Psoas muscle (tissue), 8 donors: ENCODE measurements around the gene ALPK3. TPM values are rescaled to one million over a fixed set of nuclear protein-coding genes. Genes with fewer than 3 reads are reported as not detected.

ENCODE experiments used
- ATAC-seq, 4 donors: fragments of 200-7000 bp; cut with Tn5 transposase; one replicate each; pipeline ENCODE4 v1.9.1; 2020; ENCODE audit warnings: moderate library complexity in 3 of 4, mild to moderate bottlenecking in 2 of 4
- DNase-seq, 2 donors: peaks; one replicate each; pipeline ENCODE4 v3.0.0-alpha.2; 2020
- H3K27ac ChIP-seq: fragments of 200-600 bp; one replicate; pipeline ENCODE4 v1.8.0; 2022
- H3K27me3 ChIP-seq, 3 donors: fragments of 200-600 bp in 1 of 3; one replicate each; pipeline versions ENCODE4 v1.6.1 to v1.8.0; 2013 to 2022; ENCODE audit warnings: low read length in 2 of 3, mild to moderate bottlenecking in 2 of 3, moderate library complexity in 1 of 3; ENCODE audit not compliant: insufficient read depth in 3 of 3
- H3K36me3 ChIP-seq, 2 donors: fragments of 200-600 bp in 1 of 2; one replicate each; pipeline versions ENCODE4 v1.6.1 to v1.8.0; 2013 to 2022; ENCODE audit warnings: low read depth in 1 of 2, mild to moderate bottlenecking in 1 of 2, moderate library complexity in 1 of 2; ENCODE audit not compliant: insufficient read depth in 1 of 2
- H3K4me1 ChIP-seq: fragments of 200-600 bp; one replicate; pipeline ENCODE4 v1.8.0; 2022
- H3K4me3 ChIP-seq: fragments of 200-600 bp; one replicate; pipeline ENCODE4 v1.8.0; 2022; ENCODE audit warnings: mild to moderate bottlenecking
- H3K9me3 ChIP-seq: fragments of 200-600 bp; one replicate; pipeline ENCODE4 v1.8.0; 2022
- CTCF ChIP-seq: fragments of 200-600 bp; IDR thresholded peaks from one replicate; pipeline ENCODE4 v1.8.0; 2022; ENCODE audit warnings: antibody characterized with exemption
- WGBS, 3 donors: extraction: QIAGEN DNeasy Blood & Tissue Kit; methylation state at CpG; one replicate each; pipeline versions ENCODE4 v1.1.6 to v1.1.7; 2013; 5-methylcytosine and 5-hydroxymethylcytosine counted together
- intact Hi-C, 2 donors: fragments of 100-400 bp; cut with DNase I; formaldehyde crosslinking; loops; one replicate each; pipeline versions ENCODE4 v1.11.0 to v1.14.2; 2022
- polyA plus RNA-seq, 3 donors: library from polyadenylated mRNA; stranded (reverse); fragments of 200-250 nt; gene quantifications; one replicate each; pipeline ENCODE4 v1.2.3, GENCODE V29; 2013
- total RNA-seq, 4 donors: library from RNA; stranded (reverse); fragmentation: NEBNext Ultra II Directional in 2 of 4; extraction: Animal tissue kit (Norgen Biotek cat#: 25700) in 2 of 4; gene quantifications; one replicate each; pipeline versions ENCODE4 v1.2.1 to v1.2.4, GENCODE V29; 2021 to 2023
- donor health status: healthy with polysubstance abuse.
- donor health status: DM: no; HTN: no; CAD: no; lungs with moderate emphysema.
- donor health status: Bipolar disorder and iron deficiency.
- donor health status: healthy.
- donor health status: DM: yes; HTN: yes; CAD: no.
- donor health status: DM: no; HTN: no; CAD: no.
- donor health status: DM: no; HTN: no; CAD: no.
- donor health status: DM: yes; HTN: yes; CAD: no.

The ALPK3 gene
- total and polyA plus RNA-seq, 7 donors, result 75.7 to 461 (median 245) TPM

- intact Hi-C loops, result no loop called here
- TF ChIP-seq CTCF, result no peak
- H3K4me3 ChIP-seq, result no peak overlapping the region
- peaks cover 25% of the 10 kb centered on the region for H3K4me1 ChIP-seq
- H3K27me3 ChIP-seq, result no peaks in the 10 kb centered on the region
- no peaks in the 10 kb centered on the region for H3K9me3 ChIP-seq
- peaks cover 8 to 54% of the 10 kb centered on the region in 2 donors for H3K36me3 ChIP-seq
- H3K27ac ChIP-seq, result peak overlapping the region; percentile 24
- no peak for ATAC-seq
- DNase-seq, result no peak
Measured at GRCh38 chr15:84782346-84782745, 34.8 kb upstream of the ALPK3 start.

- Histone ChIP-seq H3K4me3 (no peak overlapping the region), H3K36me3 (peaks cover 8 to 43% of the 10 kb centered on the region in 2 donors), H3K4me1 (peaks cover 37% of the 10 kb centered on the region), H3K27ac (peak overlapping the region; percentile 89), H3K27me3 (no peaks in the 10 kb centered on the region), H3K9me3 (no peaks in the 10 kb centered on the region)
- DNase-seq (no peak), ATAC-seq (no peak)
- intact Hi-C loops, result loop anchor here in 1 of 2 donors (2.0 kb wide), 1 partner anchor 33 kb away; no protein-coding TSS in a partner anchor
- no peak for TF ChIP-seq CTCF
- WGBS, 3 donors, result 67 to 72% (median 69%) methylated on average over 12 of the region's 12 CpGs
Measured at GRCh38 chr15:84783493-84784251, 33.5 kb upstream of the ALPK3 start.

- intact Hi-C loops, result loop anchor here in 1 of 2 donors (2.0 kb wide), 1 partner anchor 33 kb away; no protein-coding TSS in a partner anchor
- no peak for TF ChIP-seq CTCF
- H3K4me1 ChIP-seq, result peaks cover 43% of the 10 kb centered on the region
- H3K4me3 ChIP-seq, result no peak overlapping the region
- DNase-seq (no peak), ATAC-seq (no peak)
- H3K9me3 ChIP-seq, result no peaks in the 10 kb centered on the region
- no peaks in the 10 kb centered on the region for H3K27me3 ChIP-seq
- peaks cover 8 to 43% of the 10 kb centered on the region in 2 donors for H3K36me3 ChIP-seq
- H3K27ac ChIP-seq, result peak overlapping the region; percentile 89
- 89 to 96% (median 90%) methylated on average over 17 of the region's 17 CpGs for WGBS, 3 donors
Measured at GRCh38 chr15:84784262-84784661, 32.9 kb upstream of the ALPK3 start.

GRCh38 chr15:84785053-84785452 is 32.1 kb upstream of the ALPK3 start:
- peak; percentile 60 to 79 (median 72) for ATAC-seq
- peak overlapping the region; percentile 89 for H3K27ac ChIP-seq
- no peak overlapping the region for H3K4me3 ChIP-seq
- no peaks in the 10 kb centered on the region for H3K9me3 ChIP-seq
- H3K4me1 ChIP-seq, result peaks cover 44% of the 10 kb centered on the region
- DNase-seq, result no peak
- peaks cover 8 to 43% of the 10 kb centered on the region in 2 donors for H3K36me3 ChIP-seq
- no peaks in the 10 kb centered on the region for H3K27me3 ChIP-seq
- intact Hi-C loops, result loop anchor here in 1 of 2 donors (2.0 kb wide), 1 partner anchor 34 kb away; no protein-coding TSS in a partner anchor
- WGBS, 3 donors, result 45 to 79% (median 68%) methylated on average over 5 of the region's 5 CpGs
- no peak for TF ChIP-seq CTCF
